Lower lobe of right lung (tissue), 2 donors: ENCODE results near the gene ITLN2. TPM values are rescaled to one million over a fixed set of nuclear protein-coding genes. Genes with fewer than 3 reads are reported as not detected.

Experiments used
- ATAC-seq, 2 donors: fragments of 200-7000 bp; cut with Tn5 transposase; one replicate each; pipeline ENCODE4 v1.9.1; 2020 to 2022; ENCODE audit warnings: mild to moderate bottlenecking in 2 of 2, moderate library complexity in 2 of 2
- DNase-seq: peaks from one replicate; pipeline ENCODE4 v3.0.0-alpha.2; 2020
- H3K27ac ChIP-seq: fragments of 200-600 bp; one replicate; pipeline ENCODE4 v1.8.0; 2022
- H3K27me3 ChIP-seq: fragments of 200-600 bp; one replicate; pipeline ENCODE4 v1.8.0; 2022; ENCODE audit warnings: low read depth
- H3K36me3 ChIP-seq: fragments of 200-600 bp; one replicate; pipeline ENCODE4 v1.8.0; 2022; ENCODE audit warnings: mild to moderate bottlenecking
- H3K4me1 ChIP-seq: fragments of 200-600 bp; one replicate; pipeline ENCODE4 v1.8.0; 2022
- H3K4me3 ChIP-seq: fragments of 200-600 bp; one replicate; pipeline ENCODE4 v1.8.0; 2022; ENCODE audit warnings: mild to moderate bottlenecking
- H3K9me3 ChIP-seq: fragments of 200-600 bp; one replicate; pipeline ENCODE4 v1.8.0; 2022
- CTCF ChIP-seq: fragments of 200-600 bp; IDR thresholded peaks from one replicate; pipeline ENCODE4 v1.8.0; 2022; ENCODE audit warnings: antibody characterized with exemption, mild to moderate bottlenecking
- intact Hi-C: fragments of 100-400 bp; cut with DNase I; formaldehyde crosslinking; loops from one replicate; pipeline ENCODE4 v1.11.0; 2022
- total RNA-seq: library from RNA; stranded (reverse); fragmentation: NEBNext Ultra II Directional; extraction: Animal tissue kit (Norgen Biotek cat#: 25700); gene quantifications from one replicate; pipeline ENCODE4 v1.2.1, GENCODE V29; 2021
- donor health status: DM: no; HTN: yes; CAD: no; lungs with severe emphysema.

ITLN2 gene
- total RNA-seq, 1 donor from 2014 or later, result 30.7 TPM

GRCh38 chr1:160972939-160973338 lies 18.3 kb upstream of the ITLN2 start:
- TF ChIP-seq CTCF, result no peak
- Histone ChIP-seq H3K27me3 (no peaks in the 10 kb centered on the region), H3K27ac (no peak overlapping the region), H3K9me3 (no peaks in the 10 kb centered on the region), H3K4me1 (no peaks in the 10 kb centered on the region), H3K36me3 (no peaks in the 10 kb centered on the region), H3K4me3 (no peak overlapping the region)
- intact Hi-C loops, result no loop called here
- DNase-seq, result no peak
- ATAC-seq, result no peak

GRCh38 chr1:160971618-160972056 lies 17.0 kb upstream of the ITLN2 start:
- no peak for TF ChIP-seq CTCF
- ATAC-seq (no peak), DNase-seq (no peak)
- Histone ChIP-seq H3K27me3 (no peaks in the 10 kb centered on the region), H3K4me1 (no peaks in the 10 kb centered on the region), H3K9me3 (no peaks in the 10 kb centered on the region), H3K36me3 (no peaks in the 10 kb centered on the region), H3K4me3 (no peak overlapping the region), H3K27ac (no peak overlapping the region)
- intact Hi-C loops, result no loop called here

DNA sequence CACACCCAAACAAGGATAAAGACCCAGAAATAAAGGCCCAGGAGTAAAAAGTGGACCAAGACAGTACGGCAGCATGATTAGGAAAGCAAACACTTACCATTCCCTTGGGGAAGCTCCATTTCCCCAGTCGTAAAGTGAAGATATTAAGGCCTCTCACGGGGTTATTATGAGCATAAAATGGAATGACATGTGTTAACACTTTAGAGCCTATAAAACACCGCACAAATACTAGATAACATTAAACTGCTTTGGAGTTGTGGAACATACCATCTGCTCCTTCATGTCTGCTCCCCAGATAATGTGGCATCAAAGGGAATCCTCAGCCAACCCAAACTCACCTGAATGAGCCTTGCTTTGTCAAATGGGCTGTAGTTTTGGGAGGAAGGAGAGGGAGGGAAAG lies 8.9 kb upstream of the ITLN2 start:
- Histone ChIP-seq H3K4me1 (no peaks in the 10 kb centered on the region), H3K27me3 (no peaks in the 10 kb centered on the region), H3K9me3 (no peaks in the 10 kb centered on the region), H3K27ac (no peak overlapping the region), H3K4me3 (no peak overlapping the region), H3K36me3 (no peaks in the 10 kb centered on the region)
- DNase-seq, result no peak
- intact Hi-C loops, result no loop called here
- TF ChIP-seq CTCF, result no peak
- ATAC-seq, result no peak

DNA sequence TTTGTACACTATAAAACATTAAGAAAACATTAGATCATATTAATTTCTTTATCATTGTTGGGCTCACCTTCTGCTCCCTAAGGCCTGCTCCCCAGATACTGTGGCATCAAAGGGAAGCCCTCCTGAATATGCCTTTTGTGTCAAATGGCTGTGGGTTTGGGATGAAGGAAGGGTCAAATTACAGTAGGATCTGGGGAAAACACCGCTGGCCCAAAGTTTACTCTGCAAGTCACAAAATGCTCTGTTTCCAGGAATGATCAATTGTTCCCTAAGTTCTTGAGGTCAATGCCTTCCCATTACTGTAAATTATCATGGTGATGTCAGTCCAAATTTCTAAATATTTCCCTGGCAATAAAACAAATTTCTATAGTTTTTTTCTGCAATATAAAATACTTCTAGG lies 6.8 kb upstream of the ITLN2 start:
- H3K4me3 ChIP-seq, result no peak overlapping the region
- DNase-seq (no peak), ATAC-seq (no peak)
- no peaks in the 10 kb centered on the region for H3K9me3 ChIP-seq
- H3K36me3 ChIP-seq, result no peaks in the 10 kb centered on the region
- H3K27me3 ChIP-seq, result no peaks in the 10 kb centered on the region
- H3K27ac ChIP-seq, result no peak overlapping the region
- intact Hi-C loops, result no loop called here
- no peaks in the 10 kb centered on the region for H3K4me1 ChIP-seq
- no peak for TF ChIP-seq CTCF

GRCh38 chr1:160956966-160957365 lies 2.4 kb upstream of the ITLN2 start:
- intact Hi-C loops, result loop anchor here (10.0 kb wide), 1 partner anchor 122 kb away; no protein-coding TSS in a partner anchor
- no peak for TF ChIP-seq CTCF
- Histone ChIP-seq H3K9me3 (no peaks in the 10 kb centered on the region), H3K27me3 (no peaks in the 10 kb centered on the region), H3K4me3 (no peak overlapping the region), H3K4me1 (no peaks in the 10 kb centered on the region), H3K27ac (no peak overlapping the region), H3K36me3 (no peaks in the 10 kb centered on the region)
- DNase-seq (no peak), ATAC-seq (no peak)

DNA sequence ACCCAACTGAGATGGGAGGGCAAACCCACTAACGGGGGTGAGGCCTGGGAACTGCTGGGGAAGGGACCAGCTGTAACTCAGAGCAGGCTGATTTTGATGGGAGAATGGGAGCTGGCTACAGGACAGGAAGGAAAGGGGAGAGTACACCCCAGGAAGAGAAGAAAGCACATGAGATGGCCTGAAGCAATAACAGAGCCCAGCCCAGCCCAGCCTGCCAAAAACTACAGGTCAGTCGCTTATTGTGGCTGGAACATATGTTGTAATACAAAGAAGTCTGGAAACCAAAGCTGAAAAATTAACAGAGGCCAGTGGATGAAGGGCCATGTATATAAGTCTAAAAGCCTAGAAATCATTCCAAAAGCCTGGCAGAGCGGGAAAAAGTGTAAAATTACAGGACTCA lies 1.6 kb downstream of the ITLN2 start:
- Histone ChIP-seq H3K36me3 (no peaks in the 10 kb centered on the region), H3K4me1 (no peaks in the 10 kb centered on the region), H3K4me3 (no peak overlapping the region), H3K9me3 (no peaks in the 10 kb centered on the region), H3K27ac (no peak overlapping the region), H3K27me3 (no peaks in the 10 kb centered on the region)
- ATAC-seq (no peak), DNase-seq (no peak)
- no peak for TF ChIP-seq CTCF
- intact Hi-C loops, result loop anchor here (10.0 kb wide), 1 partner anchor 118 kb away; no protein-coding TSS in a partner anchor
